NCI-H774 (cell line): ENCODE results near the gene OR2H1.

Experiments
- DNase-seq: peaks from one replicate; lab custom pipeline; 2025; lab: John Stamatoyannopoulos, UW

Gene OR2H1

GRCh38 chr6:29510746-29511300 lies 53.9 kb downstream of the OR2H1 start:
- no peak for DNase-seq
